ENCODE results near the gene GFAP.

The GFAP gene

GRCh38 chr17:44894642-44895041 is 20.7 kb downstream of the GFAP start:
- no peak for DNase-seq

- no peak for DNase-seq
These were observed 23.1 kb downstream of the GFAP start for GRCh38 chr17:44892250-44892649.

GRCh38 chr17:44889003-44889402 is 26.3 kb downstream of the GFAP start:
- no peak for DNase-seq

- DNase-seq: no peak
These were observed 27.0 kb downstream of the GFAP start for GRCh38 chr17:44887971-44888954.

GRCh38 chr17:44887016-44887415 is 28.3 kb downstream of the GFAP start:
- no peak for DNase-seq

GRCh38 chr17:44884941-44885340 is 30.4 kb downstream of the GFAP start:
- DNase-seq: no peak

GRCh38 chr17:44881145-44881544 is 34.2 kb downstream of the GFAP start:
- DNase-seq: no peak

GRCh38 chr17:44880062-44880461 is 35.2 kb downstream of the GFAP start:
- DNase-seq: no peak

- DNase-seq: no peak
These were observed 35.9 kb downstream of the GFAP start for GRCh38 chr17:44879376-44879775.

GRCh38 chr17:44878627-44879221 is 36.6 kb downstream of the GFAP start:
- DNase-seq: no peak

- no peak for DNase-seq
These were observed 38.2 kb downstream of the GFAP start for GRCh38 chr17:44877121-44877520.

GRCh38 chr17:44875761-44876160 is 39.5 kb downstream of the GFAP start:
- no peak for DNase-seq

GRCh38 chr17:44872131-44872768 is 43.0 kb downstream of the GFAP start:
- no peak for DNase-seq

- DNase-seq: no peak
These were observed 43.7 kb downstream of the GFAP start for GRCh38 chr17:44871556-44871955.

GRCh38 chr17:44867841-44868240 is 47.5 kb downstream of the GFAP start:
- DNase-seq: no peak

GRCh38 chr17:44865931-44866330 is 49.4 kb downstream of the GFAP start:
- DNase-seq: no peak

GRCh38 chr17:44865231-44865660 is 50.1 kb downstream of the GFAP start:
- DNase-seq: peak; percentile 59

- no peak for DNase-seq
These were observed 50.5 kb downstream of the GFAP start for GRCh38 chr17:44864831-44865230.

- no peak for DNase-seq
These were observed 52.0 kb downstream of the GFAP start for GRCh38 chr17:44863061-44863918.

GRCh38 chr17:44862278-44862914 is 52.9 kb downstream of the GFAP start:
- no peak for DNase-seq

GRCh38 chr17:44859701-44860100 is 55.6 kb downstream of the GFAP start:
- no peak for DNase-seq

- no peak for DNase-seq
These were observed 61.1 kb downstream of the GFAP start for GRCh38 chr17:44854192-44854591.
